ENCODE measurements around the gene CLP1.
A peak's percentile ranks its signal among the peaks of the same experiment; 100 is the strongest.

CLP1 gene

GRCh38 chr11:57657194-57658022, at the start of gene CLP1:
TSS of gene CLP1 (plus strand) at chr11:57657762. CDS start at chr11:57659477, 1,715 bp downstream.
- DNase-seq (ENCODE audit: low read depth): peak; percentile 99

GRCh38 chr11:57610170-57610569, 47.4 kb upstream of the CLP1 start:
- DNase-seq (ENCODE audit: low read depth): no peak

GRCh38 chr11:57614234-57614772, 43.3 kb upstream of the CLP1 start:
- DNase-seq (ENCODE audit: low read depth): no peak

- no peak for DNase-seq (ENCODE audit: low read depth)
Measured at GRCh38 chr11:57615308-57615707, 42.3 kb upstream of the CLP1 start.

GRCh38 chr11:57616595-57616994, 41.0 kb upstream of the CLP1 start:
- DNase-seq (ENCODE audit: low read depth): no peak

GRCh38 chr11:57618438-57618837, 39.1 kb upstream of the CLP1 start:
- no peak for DNase-seq (ENCODE audit: low read depth)

- no peak for DNase-seq (ENCODE audit: low read depth)
Measured at GRCh38 chr11:57619331-57619730, 38.2 kb upstream of the CLP1 start.

GRCh38 chr11:57620467-57620866, 37.1 kb upstream of the CLP1 start:
- DNase-seq (ENCODE audit: low read depth): no peak

GRCh38 chr11:57622263-57622662, 35.3 kb upstream of the CLP1 start:
- no peak for DNase-seq (ENCODE audit: low read depth)

- DNase-seq (ENCODE audit: low read depth): no peak
Measured at GRCh38 chr11:57624864-57625263, 32.7 kb upstream of the CLP1 start.

- DNase-seq (ENCODE audit: low read depth): no peak
Measured at GRCh38 chr11:57626895-57627294, 30.7 kb upstream of the CLP1 start.

- DNase-seq (ENCODE audit: low read depth): no peak
Measured at GRCh38 chr11:57630171-57630570, 27.4 kb upstream of the CLP1 start.

GRCh38 chr11:57632116-57632515, 25.4 kb upstream of the CLP1 start:
- no peak for DNase-seq (ENCODE audit: low read depth)

- DNase-seq (ENCODE audit: low read depth): no peak
Measured at GRCh38 chr11:57633394-57634070, 24.0 kb upstream of the CLP1 start.

GRCh38 chr11:57634311-57634710, 23.3 kb upstream of the CLP1 start:
- DNase-seq (ENCODE audit: low read depth): no peak

GRCh38 chr11:57635246-57635645, 22.3 kb upstream of the CLP1 start:
- DNase-seq (ENCODE audit: low read depth): no peak

- DNase-seq (ENCODE audit: low read depth): no peak
Measured at GRCh38 chr11:57637626-57638004, 19.9 kb upstream of the CLP1 start.

- DNase-seq (ENCODE audit: low read depth): no peak
Measured at GRCh38 chr11:57638005-57638781, 19.4 kb upstream of the CLP1 start.

- DNase-seq (ENCODE audit: low read depth): no peak
Measured at GRCh38 chr11:57638811-57639320, 18.7 kb upstream of the CLP1 start.

GRCh38 chr11:57639321-57640067, 18.1 kb upstream of the CLP1 start:
- DNase-seq (ENCODE audit: low read depth): no peak

- DNase-seq (ENCODE audit: low read depth): no peak
Measured at GRCh38 chr11:57640068-57640800, 17.3 kb upstream of the CLP1 start.
